NCI-H748 treated with DMSO at 0.1 percent for 48 hours (cell line): Measurements from ENCODE around the gene ERICH3.

Experiments used
- DNase-seq: peaks from one replicate; lab custom pipeline; 2025; lab: John Stamatoyannopoulos, UW

The ERICH3 gene, protein sequence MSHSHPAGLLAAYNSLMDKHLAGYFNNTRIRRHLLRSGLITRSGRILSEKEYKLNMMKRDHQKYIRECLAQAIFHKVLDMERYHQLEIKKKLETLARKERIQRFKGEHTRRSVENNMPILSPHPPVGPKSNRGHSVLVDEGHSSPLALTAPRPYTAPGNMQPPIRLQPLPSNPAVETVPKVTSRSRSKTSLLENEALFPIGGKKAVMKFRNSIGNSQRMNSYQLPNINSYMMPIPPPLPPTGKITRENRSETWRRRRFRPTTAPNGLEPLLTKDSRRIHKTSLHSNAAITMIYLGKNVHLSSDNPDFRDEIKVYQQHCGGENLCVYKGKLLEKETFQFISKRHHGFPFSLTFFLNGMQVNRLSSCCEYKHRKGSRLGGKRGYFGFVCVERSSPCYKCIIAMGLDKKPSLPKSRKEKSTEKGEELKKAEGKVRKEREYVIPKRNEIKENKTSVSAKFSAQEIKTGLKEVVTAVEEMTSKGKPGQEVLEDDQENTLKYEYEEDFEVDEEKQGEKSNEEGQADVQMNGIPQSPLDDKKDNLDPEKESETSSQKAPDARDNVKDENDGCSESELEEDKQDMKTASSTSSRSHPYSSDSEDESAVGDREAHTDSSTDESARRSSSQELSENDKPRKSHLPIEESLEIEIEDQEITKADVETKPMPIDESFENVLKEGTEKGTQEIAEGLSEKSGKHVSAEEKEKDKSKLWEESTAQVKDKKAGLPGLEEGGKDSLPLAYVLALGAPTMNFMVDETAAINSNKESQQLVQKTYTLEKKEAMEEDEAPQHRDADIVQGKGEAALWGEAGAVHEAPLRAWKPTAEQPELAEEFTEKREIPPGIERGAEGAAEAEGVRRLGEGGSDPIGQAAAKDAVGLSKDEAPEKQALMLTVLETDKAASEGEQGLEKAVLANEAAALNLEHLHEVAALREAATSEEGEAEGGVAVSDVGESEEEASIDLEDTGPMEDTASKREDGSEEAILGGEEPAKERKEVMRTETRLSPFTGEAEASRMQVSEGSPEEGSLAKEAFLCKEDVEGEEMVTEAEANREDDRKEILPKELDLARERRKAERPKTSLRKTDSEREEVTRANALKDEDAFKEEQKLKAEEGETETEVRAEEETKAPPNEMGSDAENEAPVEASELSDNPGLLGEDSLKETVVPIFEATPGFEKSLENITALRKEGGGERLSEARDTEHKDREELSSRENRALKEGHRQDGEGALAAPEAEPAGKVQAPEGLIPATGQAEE (N-terminal part only)

DNA sequence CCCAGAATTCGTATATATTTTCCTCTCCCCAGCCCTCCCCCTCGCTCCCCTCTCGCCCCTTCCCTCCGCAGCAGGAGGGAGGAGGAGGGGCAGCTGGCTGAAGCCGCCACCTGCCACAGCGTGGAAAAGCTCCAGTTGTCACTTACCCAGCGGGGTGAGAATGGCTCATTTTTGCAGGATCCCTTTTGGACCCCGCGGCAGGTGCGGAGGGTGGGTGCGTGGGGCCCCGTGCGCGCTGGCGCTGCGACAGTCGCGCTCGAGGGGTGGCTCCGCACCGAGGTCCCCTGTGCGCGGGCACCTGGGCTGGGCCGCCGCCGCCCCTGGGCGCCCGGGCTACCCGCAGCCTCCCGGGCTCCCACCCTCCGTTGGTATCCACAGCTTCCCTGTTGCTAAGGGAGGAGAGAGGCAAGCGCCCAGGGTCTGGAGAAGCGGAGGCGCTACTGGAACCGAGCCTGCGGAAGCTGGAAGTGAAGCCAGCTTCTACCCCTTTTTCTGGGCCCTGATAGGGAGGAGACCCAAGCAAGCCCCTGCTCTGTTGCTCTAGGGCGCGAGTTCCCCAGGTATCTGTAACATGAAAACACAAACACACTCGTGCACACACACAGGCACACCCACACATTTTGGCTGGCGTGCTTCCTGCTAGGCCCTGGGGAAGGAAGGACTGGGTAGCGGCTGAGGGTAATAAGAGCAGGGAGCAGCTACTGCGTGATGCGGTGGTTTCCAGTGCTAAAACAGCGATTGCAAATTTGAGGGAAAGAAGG is at the start of gene ERICH3:
Gene ERICH3, minus strand, starts transcription at position 442 of the 761 bp plus-strand sequence. Its CDS starts 273 bp downstream, at position 169.
- DNase-seq, result peak; percentile 81

DNA sequence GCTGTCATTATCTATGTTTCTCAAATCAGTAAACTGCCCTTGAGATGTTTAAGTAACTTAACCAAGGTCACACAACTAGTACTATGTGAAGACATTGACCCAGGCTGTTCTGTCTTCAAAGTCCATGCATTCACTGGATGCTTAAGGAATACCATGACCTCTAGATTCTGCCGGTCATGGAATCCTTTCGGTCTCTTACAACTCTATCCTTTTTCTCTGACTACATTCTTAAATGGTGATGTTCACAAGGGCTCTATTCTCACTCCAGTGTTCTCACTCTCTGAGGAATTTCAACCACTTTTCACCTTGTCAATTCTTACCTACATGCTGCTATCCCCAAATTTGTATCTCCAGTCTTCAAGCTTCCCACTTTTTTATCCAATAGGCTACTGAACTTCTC is 44.0 kb upstream of the ERICH3 start:
- no peak for DNase-seq

DNA sequence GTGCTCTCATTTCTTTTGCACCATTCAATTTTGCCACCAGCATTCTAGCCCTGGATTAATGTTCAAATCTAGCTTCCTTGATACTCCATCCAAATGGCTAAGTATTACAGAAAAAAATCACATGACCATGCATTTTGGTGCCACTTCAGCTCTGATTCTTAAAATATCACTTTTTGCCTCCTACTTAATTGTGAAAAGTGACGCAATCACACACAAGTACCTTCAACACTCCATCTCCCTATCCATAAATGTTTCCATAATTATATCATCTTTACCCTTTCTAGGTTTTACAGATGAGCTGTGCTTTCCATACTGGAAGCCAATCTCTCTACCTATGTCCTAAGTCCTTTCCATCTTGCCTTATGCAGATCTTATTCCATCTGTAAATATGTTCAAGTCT is 43.2 kb upstream of the ERICH3 start:
- no peak for DNase-seq

DNA sequence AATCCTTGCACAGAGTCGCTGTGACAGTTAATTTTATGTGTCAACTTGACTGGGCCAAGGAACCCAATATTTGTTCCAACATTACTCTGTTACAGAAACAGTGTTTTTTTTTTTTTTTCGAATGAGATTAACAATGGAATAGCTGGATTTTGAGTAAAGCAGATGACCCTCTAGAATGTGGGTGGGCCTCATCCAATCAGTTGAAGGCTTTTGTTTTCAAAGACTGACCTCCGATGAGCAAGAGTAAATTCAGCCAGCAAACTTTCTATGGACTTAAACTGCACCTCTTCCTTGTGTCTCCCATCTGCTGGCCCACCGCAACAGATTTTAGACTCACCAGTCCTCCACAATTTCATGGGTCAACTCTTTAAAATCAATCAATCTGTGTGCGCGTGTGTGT is 42.2 kb upstream of the ERICH3 start:
- no peak for DNase-seq

DNA sequence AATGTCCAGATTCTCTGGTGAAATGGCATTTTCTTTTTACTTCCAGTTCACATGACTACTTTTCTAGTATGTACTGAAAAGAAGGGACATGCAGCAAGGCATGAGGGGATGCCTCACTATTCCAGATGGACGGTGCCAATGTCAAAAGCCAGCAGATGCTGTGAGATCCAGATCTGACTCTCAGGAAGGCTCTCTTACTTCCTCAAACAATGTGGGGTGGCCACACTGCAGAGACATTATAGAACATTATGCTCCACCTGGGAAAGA is 41.6 kb upstream of the ERICH3 start:
- no peak for DNase-seq

DNA sequence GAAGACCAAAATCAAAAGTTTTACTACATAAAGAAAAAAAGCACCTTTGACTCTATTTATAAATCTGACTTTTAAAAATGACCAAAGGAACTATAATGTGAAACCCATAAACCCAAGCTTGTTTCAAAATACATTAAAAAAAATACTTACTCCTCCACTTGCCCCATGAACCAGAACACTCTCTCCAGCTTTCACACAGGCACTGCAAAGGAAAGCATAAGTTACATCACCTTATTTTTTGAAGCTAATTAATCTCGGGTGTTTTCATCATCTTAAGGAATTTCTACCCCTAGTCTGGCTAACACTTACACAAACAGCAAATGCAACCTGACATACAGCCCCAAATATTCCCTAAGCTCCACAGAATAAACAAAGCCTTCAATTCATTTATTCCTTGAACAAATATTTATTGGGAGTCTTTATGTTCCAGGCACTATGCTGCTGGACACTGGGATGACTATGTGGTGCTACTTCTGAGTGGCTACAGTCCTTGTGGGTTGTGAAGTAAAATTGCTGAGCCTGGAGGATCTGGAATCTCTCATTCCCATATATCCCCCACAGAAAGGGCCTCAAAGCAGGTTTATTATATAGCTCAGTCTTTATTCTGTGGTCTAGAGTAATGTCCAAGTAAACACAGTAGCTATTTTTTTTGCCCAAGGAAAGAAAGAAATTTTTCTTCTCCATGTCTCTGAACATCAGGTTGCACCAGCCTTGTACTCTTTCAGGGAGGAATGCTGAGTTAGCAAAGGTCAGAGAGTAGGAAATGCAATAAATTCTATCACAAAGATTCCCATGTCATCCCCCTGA is 41.0 kb upstream of the ERICH3 start:
- no peak for DNase-seq

DNA sequence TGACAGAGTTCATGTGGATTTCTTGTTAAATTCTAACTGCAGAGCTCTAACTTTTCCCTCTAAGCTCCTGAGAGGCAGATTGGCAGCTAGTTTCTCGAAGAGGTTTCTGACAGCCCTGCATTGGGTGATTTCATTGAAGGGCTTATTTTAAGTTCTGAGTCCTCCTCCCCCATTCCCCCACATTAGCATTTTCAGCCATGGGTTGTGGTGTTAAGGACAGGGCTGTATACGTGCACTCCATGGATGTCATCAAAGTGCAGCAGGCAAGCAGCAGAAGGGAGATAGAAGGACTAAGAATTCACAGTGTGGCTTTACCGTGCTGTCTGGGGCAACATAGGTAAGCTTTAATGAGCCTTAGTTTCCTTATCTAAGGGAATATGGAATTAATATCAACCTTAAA is 40.3 kb upstream of the ERICH3 start:
- DNase-seq, result no peak

DNA sequence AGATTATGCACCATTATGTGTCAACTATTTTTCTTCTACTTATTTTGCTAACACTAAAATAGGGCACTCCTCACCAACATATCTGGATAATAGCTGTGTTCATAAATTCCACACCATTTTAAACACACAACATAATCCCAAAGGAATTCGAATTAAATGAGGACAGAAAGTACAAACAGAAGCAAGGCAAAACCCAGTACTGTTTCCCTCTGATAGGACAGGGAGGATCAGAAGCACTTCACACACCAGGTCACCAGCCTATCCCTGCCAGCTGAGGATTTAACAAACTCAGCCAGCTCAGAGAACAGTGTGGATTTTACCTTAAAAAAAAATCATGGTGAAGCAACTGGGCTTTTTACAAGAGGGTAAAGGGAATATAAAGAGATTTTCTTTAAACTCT is 39.3 kb upstream of the ERICH3 start:
- DNase-seq, result peak; percentile 25

DNA sequence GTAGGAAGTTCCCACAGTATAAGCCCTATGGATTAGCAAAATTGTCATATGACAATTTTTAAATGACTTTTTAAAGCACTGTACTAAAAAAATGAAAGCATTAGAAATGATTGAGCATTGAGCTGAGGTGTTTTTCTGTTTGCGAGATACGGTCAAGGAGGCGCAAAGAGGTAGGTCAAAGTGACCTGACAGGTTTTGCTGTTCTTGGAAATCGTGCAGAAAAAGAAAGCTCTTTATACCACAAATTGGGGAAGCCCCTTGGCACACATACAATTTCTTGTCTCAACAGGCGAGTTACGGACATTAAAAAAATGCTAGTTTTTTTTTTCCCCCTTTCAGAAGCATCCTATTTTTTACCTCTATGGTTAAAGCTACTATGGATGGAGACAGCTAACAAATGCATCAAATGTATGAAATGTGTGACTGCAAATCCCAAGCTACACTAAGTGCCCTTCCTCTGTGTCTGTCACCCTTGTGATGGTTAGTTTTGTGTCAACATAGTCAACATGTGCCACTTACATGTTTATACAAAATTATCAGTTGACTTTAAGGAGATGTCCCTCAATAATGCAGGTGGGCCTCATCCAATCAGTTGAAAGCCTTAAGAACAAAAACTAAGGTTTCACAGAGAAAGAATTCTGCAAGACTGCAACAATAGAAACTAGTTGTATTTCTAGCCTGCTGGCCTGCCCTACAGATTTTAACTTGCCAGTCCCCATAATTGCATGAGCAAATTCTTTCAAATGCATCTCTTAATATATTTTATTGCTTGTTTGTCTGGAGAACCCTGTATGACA is 30.0 kb upstream of the ERICH3 start:
- DNase-seq, result no peak

DNA sequence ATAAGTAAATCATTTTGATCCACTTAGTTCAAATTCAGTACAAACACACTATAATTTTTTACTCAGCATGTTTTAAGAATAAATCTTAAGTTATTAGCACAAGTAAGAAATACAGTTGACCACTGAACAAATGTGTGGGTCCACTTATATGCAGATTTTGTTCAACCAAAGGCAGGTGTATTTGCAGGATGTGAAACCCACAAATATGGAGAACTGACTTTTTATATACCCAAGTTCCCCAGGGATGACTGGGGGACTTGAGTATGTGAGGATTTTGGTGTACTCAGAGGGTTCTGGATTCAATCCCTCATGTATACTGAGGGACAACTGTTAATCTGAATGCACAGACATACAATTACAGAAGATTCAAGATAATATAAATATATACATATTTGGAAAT is 25.7 kb upstream of the ERICH3 start:
- no peak for DNase-seq

DNA sequence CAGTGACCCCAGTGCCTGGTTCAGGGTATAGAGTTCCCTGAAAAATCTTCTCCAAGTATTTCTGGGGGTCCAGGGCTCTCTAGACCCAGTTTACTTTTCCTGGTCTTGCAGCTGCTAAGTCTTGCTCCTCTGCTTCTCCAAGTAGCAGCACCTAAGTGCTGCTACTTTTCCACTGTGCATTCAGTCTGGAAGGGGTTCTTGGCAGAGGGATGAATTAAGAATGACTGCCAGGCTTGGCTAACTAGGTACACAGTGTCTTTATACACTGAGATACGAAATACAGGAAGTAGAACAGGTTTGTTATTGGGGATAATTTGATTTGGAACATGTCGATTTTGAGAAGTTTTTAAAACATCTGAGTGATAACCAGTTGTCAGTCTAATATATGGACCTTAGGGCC is 24.2 kb upstream of the ERICH3 start:
- no peak for DNase-seq

DNA sequence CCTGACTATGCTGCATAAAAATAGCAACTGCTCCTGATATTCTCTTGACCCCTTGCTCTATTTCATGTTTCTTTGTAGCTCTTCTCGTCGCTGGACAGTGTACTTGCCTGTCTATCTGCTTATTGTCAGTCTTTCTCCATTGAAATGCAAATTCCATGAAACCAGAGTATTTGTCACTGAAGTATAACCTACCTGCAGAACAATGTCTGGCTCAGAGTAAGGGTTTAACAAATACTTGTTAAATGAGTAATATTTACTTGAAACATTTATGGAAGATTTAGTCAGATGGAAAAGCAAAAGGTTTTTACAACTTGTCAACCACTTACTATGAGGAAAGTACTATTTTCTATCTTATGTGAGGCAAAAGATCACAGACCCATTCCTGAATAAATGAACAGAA is 19.9 kb upstream of the ERICH3 start:
- DNase-seq, result no peak

DNA sequence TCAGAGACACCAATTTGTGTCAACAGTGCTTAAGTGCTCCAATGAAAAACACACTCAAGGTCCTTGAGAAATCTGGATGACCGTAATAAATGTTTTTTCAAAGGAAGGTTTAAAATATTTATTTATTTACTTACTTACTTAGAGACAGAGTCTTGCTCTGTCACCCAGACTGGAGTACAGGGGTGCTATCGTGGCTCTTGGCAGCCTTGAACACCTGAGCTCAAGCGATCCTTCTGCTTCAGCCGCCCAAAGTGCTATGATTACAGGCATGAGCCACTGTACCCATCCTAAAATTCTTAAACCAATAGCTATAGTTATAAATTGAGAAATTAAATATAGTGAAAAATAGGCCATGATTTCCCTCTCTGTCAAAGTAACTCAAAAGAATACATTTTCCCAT is 17.3 kb upstream of the ERICH3 start:
- no peak for DNase-seq

DNA sequence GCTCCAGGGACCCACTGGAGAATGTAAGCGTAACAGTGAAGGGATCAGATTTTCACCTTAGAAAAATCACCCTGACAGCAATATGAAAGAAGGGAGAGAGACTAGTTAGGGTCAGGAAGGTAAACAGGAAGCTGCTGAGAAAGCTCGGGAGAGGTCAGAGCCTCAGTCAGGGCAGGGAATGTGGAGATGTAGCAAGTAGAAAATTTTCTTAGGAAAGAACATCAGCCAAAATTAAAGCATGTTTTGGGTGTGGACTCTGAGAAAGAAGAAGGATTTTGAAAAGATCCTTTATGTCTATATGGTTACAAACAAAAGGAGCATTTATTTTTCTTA is 16.7 kb upstream of the ERICH3 start:
- DNase-seq, result peak; percentile 48

DNA sequence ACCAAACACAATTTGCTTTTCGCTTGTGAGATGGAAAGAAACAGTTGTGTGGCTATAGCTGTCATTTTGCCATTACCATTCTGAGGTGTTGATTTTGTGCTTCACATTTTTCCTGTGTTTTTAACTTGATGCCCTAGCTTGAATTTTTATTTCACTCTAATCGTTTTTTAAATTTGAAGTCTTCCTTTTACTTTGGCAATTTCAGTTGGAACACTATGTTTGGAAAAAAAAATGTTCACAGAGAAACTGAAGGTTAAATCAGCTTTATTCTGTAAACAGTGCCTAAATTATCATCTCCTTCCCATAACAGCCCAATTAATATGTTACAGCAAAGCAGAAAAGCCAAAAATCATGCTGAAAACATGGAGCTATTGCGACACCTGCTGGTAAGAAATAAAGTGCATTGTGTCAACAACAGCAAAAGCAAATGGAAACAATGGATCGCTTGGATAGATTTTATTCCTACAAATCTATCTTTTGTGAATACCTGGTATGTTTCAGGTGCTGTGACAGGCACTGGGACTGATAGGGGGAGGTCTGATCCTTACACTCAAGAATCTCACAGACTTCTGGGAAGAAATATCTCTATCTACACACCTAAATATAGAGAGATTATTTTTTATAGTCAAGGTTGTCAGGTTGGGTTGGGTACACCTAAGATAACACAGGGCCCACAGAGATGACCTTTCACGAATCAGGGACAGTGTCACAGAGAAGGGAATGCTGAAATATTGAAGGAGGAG is 16.2 kb upstream of the ERICH3 start:
- peak; percentile 85 for DNase-seq

DNA sequence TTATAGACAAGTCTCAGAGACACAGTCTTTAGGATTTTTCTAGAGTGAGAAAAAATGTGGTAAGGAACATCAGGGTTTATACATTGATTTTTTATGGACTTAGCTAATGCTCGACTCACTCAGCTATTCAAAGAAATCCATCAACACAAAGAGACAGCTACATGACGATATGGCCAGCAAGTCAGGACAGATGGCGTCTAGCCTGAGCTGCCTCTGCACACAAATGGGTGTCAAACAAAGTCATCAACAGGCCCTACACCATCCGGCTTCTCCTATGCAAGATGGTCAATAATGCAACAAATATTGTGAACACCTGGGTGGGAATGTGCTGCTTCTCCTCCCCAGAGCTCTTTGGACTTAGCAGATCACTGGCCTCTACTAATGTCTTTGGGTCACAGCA is 13.3 kb upstream of the ERICH3 start:
- DNase-seq, result no peak

DNA sequence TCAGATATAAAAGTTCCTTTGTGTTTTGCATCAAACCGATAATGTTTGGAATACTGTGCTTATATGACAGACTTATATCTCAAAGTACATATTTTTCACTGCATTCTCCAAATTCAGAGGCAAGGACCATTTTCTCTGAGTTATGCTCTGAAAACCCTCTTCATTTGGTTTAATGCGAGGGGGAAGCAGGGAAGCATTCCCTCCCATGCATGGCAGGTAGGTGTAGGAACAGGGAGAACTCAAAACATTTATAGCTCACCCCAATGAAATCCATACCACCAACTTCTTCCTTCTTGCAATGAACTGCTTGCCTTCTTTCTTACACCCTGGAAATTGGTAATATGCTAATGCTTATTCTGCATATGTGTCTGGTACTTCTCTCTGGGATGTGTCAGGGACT is 10.7 kb upstream of the ERICH3 start:
- no peak for DNase-seq

DNA sequence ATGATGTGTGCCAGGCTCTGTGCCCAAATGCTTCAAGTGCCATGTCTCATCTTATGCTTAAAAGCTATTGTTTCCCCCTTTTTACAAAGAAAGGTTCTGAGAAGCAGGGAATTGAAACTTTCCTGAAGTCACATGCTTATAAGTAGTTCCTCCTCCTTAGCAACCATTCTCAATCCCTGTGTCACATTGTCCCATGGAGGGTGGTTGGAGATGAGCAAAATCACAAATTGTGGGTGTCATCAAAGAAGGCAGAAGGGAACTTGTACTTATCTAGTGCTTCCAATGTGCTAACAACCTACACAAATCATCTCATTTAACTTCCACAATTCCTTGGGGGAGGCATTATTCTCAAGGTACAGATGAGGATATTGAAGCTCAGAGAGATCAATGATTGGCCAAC is 10.1 kb upstream of the ERICH3 start:
- no peak for DNase-seq

DNA sequence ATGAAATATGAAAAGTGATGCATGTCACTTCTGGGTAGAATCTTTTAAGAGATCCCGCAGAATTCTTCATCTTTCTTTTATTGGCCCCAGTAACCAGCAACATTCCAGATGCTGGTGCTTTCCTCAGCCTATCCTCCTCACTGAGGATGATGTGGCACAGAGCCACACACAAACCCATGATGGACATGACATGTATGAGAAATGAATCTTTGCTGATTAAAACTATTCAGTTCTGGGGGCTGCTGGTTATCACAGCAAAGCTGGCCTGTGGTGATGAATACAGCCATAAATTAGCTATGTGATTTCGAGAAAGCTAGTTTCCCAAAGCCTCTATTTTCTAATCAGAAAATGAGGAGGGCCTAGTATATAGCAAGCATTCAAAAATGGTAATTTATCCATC is 8.3 kb upstream of the ERICH3 start:
- DNase-seq, result no peak

DNA sequence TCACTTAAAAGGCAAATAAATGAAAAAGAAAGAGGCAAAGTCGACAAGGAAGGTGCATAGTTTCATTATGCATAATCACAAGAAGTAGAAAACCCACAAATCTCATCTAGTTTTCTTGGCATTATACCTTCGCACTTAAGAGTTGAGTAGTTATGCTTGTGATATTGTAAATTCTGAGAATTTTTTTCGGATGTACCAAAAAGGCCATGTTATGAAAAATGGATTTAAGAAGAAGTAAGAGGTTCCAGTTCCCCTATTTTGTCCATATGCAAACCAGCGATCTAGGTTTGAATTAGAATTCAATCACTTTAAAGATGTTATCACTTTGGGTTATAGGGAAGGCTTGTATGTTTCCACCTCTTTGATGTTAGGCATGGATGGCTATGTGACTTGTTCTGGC is 7.9 kb upstream of the ERICH3 start:
- DNase-seq, result no peak
